ENCODE measurements around the gene LTB.

The LTB gene

GRCh38 chr6:31621320-31621939 lies 39.2 kb upstream of the LTB start:
- no CpG with 5 or more reads among the region's 15 CpGs for WGBS (ENCODE audit: insufficient coverage, insufficient read length)
- Histone ChIP-seq H3K9me3 (ENCODE audit: control insufficient read depth, insufficient read depth, low read length) (no peaks in the 10 kb centered on the region), H3K27ac (ENCODE audit: low read length) (no peak overlapping the region), H3K36me3 (ENCODE audit: control insufficient read depth, insufficient read depth, low read length) (peaks cover 30% of the 10 kb centered on the region), H3K4me3 (ENCODE audit: low read length) (peak overlapping the region; percentile 95), H3K27me3 (ENCODE audit: control insufficient read depth, insufficient read depth, low read length) (no peaks in the 10 kb centered on the region), H3K4me1 (ENCODE audit: control insufficient read depth, insufficient read depth, low read length) (no peaks in the 10 kb centered on the region)
- no peak for DNase-seq (ENCODE audit: low read depth, low spot score)

- no CpG with 5 or more reads among the region's 67 CpGs for WGBS (ENCODE audit: insufficient coverage, insufficient read length)
- Histone ChIP-seq H3K27me3 (ENCODE audit: control insufficient read depth, insufficient read depth, low read length) (no peaks in the 10 kb centered on the region), H3K36me3 (ENCODE audit: control insufficient read depth, insufficient read depth, low read length) (peaks cover 23% of the 10 kb centered on the region), H3K4me1 (ENCODE audit: control insufficient read depth, insufficient read depth, low read length) (peaks cover 3% of the 10 kb centered on the region; the same call in 1 of the 2 replicates), H3K4me3 (ENCODE audit: low read length) (peak within 1 kb of the TSS; percentile 95), H3K27ac (ENCODE audit: low read length) (peak within 1 kb of the TSS; percentile 50), H3K9me3 (ENCODE audit: control insufficient read depth, insufficient read depth, low read length) (no peaks in the 10 kb centered on the region)
- no peak for DNase-seq (ENCODE audit: low read depth, low spot score)
Observed at GRCh38 chr6:31620586-31621319, 38.5 kb upstream of the LTB start, which contains the start of gene PRRC2A. TSS of gene PRRC2A (plus strand) at chr6:31620715. CDS start at chr6:31622790, 2,075 bp downstream.

- Histone ChIP-seq H3K9me3 (ENCODE audit: control insufficient read depth, insufficient read depth, low read length) (no peaks in the 10 kb centered on the region), H3K36me3 (ENCODE audit: control insufficient read depth, insufficient read depth, low read length) (peaks cover 16% of the 10 kb centered on the region), H3K4me1 (ENCODE audit: control insufficient read depth, insufficient read depth, low read length) (peaks cover 8% of the 10 kb centered on the region), H3K4me3 (ENCODE audit: low read length) (peak overlapping the region; percentile 70; the same call in 1 of the 2 replicates), H3K27ac (ENCODE audit: low read length) (peak overlapping the region; percentile 50), H3K27me3 (ENCODE audit: control insufficient read depth, insufficient read depth, low read length) (no peaks in the 10 kb centered on the region)
- peak; percentile 98 for DNase-seq (ENCODE audit: low read depth, low spot score)
- no CpG with 5 or more reads among the region's 50 CpGs for WGBS (ENCODE audit: insufficient coverage, insufficient read length)
Observed at GRCh38 chr6:31619805-31620585, 37.8 kb upstream of the LTB start.

GRCh38 chr6:31617010-31617409 lies 34.8 kb upstream of the LTB start:
- no peak overlapping the region for H3K4me3 ChIP-seq (ENCODE audit: low read length)
- no peaks in the 10 kb centered on the region for H3K27me3 ChIP-seq (ENCODE audit: control insufficient read depth, insufficient read depth, low read length)
- H3K9me3 ChIP-seq (ENCODE audit: control insufficient read depth, insufficient read depth, low read length), result no peaks in the 10 kb centered on the region
- DNase-seq (ENCODE audit: low read depth, low spot score), result no peak
- H3K36me3 ChIP-seq (ENCODE audit: control insufficient read depth, insufficient read depth, low read length), result no peaks in the 10 kb centered on the region
- no peak overlapping the region for H3K27ac ChIP-seq (ENCODE audit: low read length)
- WGBS (ENCODE audit: insufficient coverage, insufficient read length), result no CpG with 5 or more reads among the region's 2 CpGs
- peaks cover 8% of the 10 kb centered on the region for H3K4me1 ChIP-seq (ENCODE audit: control insufficient read depth, insufficient read depth, low read length)

- no peaks in the 10 kb centered on the region for H3K36me3 ChIP-seq (ENCODE audit: control insufficient read depth, insufficient read depth, low read length)
- no CpG with 5 or more reads among the region's 7 CpGs for WGBS (ENCODE audit: insufficient coverage, insufficient read length)
- no peaks in the 10 kb centered on the region for H3K9me3 ChIP-seq (ENCODE audit: control insufficient read depth, insufficient read depth, low read length)
- no peaks in the 10 kb centered on the region for H3K27me3 ChIP-seq (ENCODE audit: control insufficient read depth, insufficient read depth, low read length)
- no peak overlapping the region for H3K27ac ChIP-seq (ENCODE audit: low read length)
- DNase-seq (ENCODE audit: low read depth, low spot score), result no peak
- H3K4me1 ChIP-seq (ENCODE audit: control insufficient read depth, insufficient read depth, low read length), result peaks cover 8% of the 10 kb centered on the region
- H3K4me3 ChIP-seq (ENCODE audit: low read length), result no peak overlapping the region
Observed at GRCh38 chr6:31615748-31616147, 33.5 kb upstream of the LTB start.

- Histone ChIP-seq H3K27ac (ENCODE audit: low read length) (no peak within 1 kb of the TSS), H3K27me3 (ENCODE audit: control insufficient read depth, insufficient read depth, low read length) (no peaks in the 10 kb centered on the region), H3K36me3 (ENCODE audit: control insufficient read depth, insufficient read depth, low read length) (no peaks in the 10 kb centered on the region), H3K9me3 (ENCODE audit: control insufficient read depth, insufficient read depth, low read length) (no peaks in the 10 kb centered on the region), H3K4me3 (ENCODE audit: low read length) (no peak within 1 kb of the TSS), H3K4me1 (ENCODE audit: control insufficient read depth, insufficient read depth, low read length) (peaks cover 8% of the 10 kb centered on the region)
- DNase-seq (ENCODE audit: low read depth, low spot score), result no peak
- no CpG with 5 or more reads among the region's 6 CpGs for WGBS (ENCODE audit: insufficient coverage, insufficient read length)
Observed at GRCh38 chr6:31614684-31615578, 32.7 kb upstream of the LTB start, which contains the start of gene AIF1. TSS of gene AIF1 (plus strand) at chr6:31615234. CDS start at chr6:31615330, 96 bp downstream.

GRCh38 chr6:31614075-31614619 lies 31.9 kb upstream of the LTB start:
- Histone ChIP-seq H3K27me3 (ENCODE audit: control insufficient read depth, insufficient read depth, low read length) (no peaks in the 10 kb centered on the region), H3K27ac (ENCODE audit: low read length) (no peak overlapping the region), H3K9me3 (ENCODE audit: control insufficient read depth, insufficient read depth, low read length) (no peaks in the 10 kb centered on the region), H3K4me1 (ENCODE audit: control insufficient read depth, insufficient read depth, low read length) (peaks cover 8% of the 10 kb centered on the region), H3K4me3 (ENCODE audit: low read length) (no peak overlapping the region), H3K36me3 (ENCODE audit: control insufficient read depth, insufficient read depth, low read length) (no peaks in the 10 kb centered on the region)
- DNase-seq (ENCODE audit: low read depth, low spot score), result no peak
- WGBS (ENCODE audit: insufficient coverage, insufficient read length), result no CpG with 5 or more reads among the region's 8 CpGs

- Histone ChIP-seq H3K36me3 (ENCODE audit: control insufficient read depth, insufficient read depth, low read length) (no peaks in the 10 kb centered on the region), H3K4me3 (ENCODE audit: low read length) (no peak overlapping the region), H3K27me3 (ENCODE audit: control insufficient read depth, insufficient read depth, low read length) (no peaks in the 10 kb centered on the region), H3K9me3 (ENCODE audit: control insufficient read depth, insufficient read depth, low read length) (no peaks in the 10 kb centered on the region), H3K4me1 (ENCODE audit: control insufficient read depth, insufficient read depth, low read length) (peaks cover 7% of the 10 kb centered on the region), H3K27ac (ENCODE audit: low read length) (no peak overlapping the region)
- no CpG with 5 or more reads among the region's 4 CpGs for WGBS (ENCODE audit: insufficient coverage, insufficient read length)
- no peak for DNase-seq (ENCODE audit: low read depth, low spot score)
Observed at GRCh38 chr6:31610968-31611367, 28.7 kb upstream of the LTB start.

- Histone ChIP-seq H3K27ac (ENCODE audit: low read length) (no peak overlapping the region), H3K9me3 (ENCODE audit: control insufficient read depth, insufficient read depth, low read length) (no peaks in the 10 kb centered on the region), H3K4me1 (ENCODE audit: control insufficient read depth, insufficient read depth, low read length) (no peaks in the 10 kb centered on the region), H3K36me3 (ENCODE audit: control insufficient read depth, insufficient read depth, low read length) (no peaks in the 10 kb centered on the region), H3K27me3 (ENCODE audit: control insufficient read depth, insufficient read depth, low read length) (no peaks in the 10 kb centered on the region), H3K4me3 (ENCODE audit: low read length) (no peak overlapping the region)
- DNase-seq (ENCODE audit: low read depth, low spot score), result no peak
- WGBS (ENCODE audit: insufficient coverage, insufficient read length), result no CpG with 5 or more reads among the region's 8 CpGs
Observed at GRCh38 chr6:31609519-31610406, 27.5 kb upstream of the LTB start.

All from iPS DF 6.9 (cell line).